Activated naive CD8-positive, alpha-beta T cell (primary cell): Measurements from ENCODE around the gene STT3B.

Experiments used
- H3K27ac Mint-ChIP-seq: one replicate; pipeline ENCODE4 v1.8.0; 2021; ENCODE audit warnings: mixed read lengths
- H3K27me3 Mint-ChIP-seq: one replicate; pipeline ENCODE4 v1.8.0; 2021; ENCODE audit warnings: mixed read lengths
- H3K36me3 Mint-ChIP-seq: one replicate; pipeline ENCODE4 v1.8.0; 2021; ENCODE audit warnings: mixed read lengths
- H3K4me1 Mint-ChIP-seq: one replicate; pipeline ENCODE4 v1.8.0; 2021; ENCODE audit warnings: low read depth, mixed read lengths
- H3K4me3 Mint-ChIP-seq: one replicate; pipeline ENCODE4 v1.8.0; 2021; ENCODE audit warnings: mild to moderate bottlenecking, mixed read lengths
- H3K9me3 Mint-ChIP-seq: one replicate; pipeline ENCODE4 v1.8.0; 2021; ENCODE audit warnings: low read depth, mixed read lengths

STT3B gene

DNA sequence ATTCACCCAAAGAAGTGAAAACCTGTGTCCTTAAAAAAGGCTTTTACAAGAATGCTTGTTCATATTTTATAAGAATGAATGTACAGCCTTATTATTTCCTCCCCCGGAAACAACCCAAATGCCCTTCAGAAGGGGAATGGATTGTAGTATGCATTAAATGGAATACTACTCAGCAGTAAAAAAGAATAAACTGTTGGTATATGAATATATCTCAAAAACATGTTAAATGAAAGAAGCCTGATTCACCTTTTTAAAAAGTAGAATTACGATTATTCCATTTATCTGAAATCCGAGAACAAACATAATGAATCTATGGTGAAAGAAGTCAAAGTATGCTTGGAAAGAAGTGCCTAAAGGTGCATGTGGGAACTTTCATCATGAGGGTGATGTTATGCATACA is 20.5 kb downstream of the STT3B start:
- Mint-ChIP-seq H3K27me3 (no peaks in the 10 kb centered on the region), H3K4me3 (no peak overlapping the region), H3K9me3 (peaks cover 7% of the 10 kb centered on the region), H3K27ac (no peak overlapping the region), H3K4me1 (peaks cover 80% of the 10 kb centered on the region), H3K36me3 (peaks cover 11% of the 10 kb centered on the region)

DNA sequence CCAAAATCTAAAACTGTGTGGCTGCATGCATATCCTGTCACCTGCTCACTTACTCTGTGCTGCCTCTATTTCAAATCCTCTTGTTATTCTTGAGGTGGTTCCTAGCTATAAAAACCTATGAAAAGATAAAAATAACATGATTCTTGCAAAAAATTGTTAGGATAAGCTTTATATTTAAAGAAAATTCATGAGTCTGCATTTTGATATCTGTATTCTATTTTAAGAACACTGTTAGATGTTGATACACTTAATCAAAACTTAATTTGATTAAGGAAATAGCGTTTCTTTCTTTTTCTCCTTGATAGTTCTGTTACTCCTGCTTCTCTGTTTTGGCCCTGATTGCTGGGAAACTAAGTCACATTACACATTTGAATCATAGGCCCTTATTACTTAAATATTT is 22.5 kb downstream of the STT3B start:
- peak overlapping the region; percentile 28 for H3K4me3 Mint-ChIP-seq
- H3K36me3 Mint-ChIP-seq = peaks cover 23% of the 10 kb centered on the region
- H3K27ac Mint-ChIP-seq = peak overlapping the region; percentile 41
- H3K9me3 Mint-ChIP-seq = peaks cover 22% of the 10 kb centered on the region
- no peaks in the 10 kb centered on the region for H3K27me3 Mint-ChIP-seq
- H3K4me1 Mint-ChIP-seq = peaks cover 83% of the 10 kb centered on the region

DNA sequence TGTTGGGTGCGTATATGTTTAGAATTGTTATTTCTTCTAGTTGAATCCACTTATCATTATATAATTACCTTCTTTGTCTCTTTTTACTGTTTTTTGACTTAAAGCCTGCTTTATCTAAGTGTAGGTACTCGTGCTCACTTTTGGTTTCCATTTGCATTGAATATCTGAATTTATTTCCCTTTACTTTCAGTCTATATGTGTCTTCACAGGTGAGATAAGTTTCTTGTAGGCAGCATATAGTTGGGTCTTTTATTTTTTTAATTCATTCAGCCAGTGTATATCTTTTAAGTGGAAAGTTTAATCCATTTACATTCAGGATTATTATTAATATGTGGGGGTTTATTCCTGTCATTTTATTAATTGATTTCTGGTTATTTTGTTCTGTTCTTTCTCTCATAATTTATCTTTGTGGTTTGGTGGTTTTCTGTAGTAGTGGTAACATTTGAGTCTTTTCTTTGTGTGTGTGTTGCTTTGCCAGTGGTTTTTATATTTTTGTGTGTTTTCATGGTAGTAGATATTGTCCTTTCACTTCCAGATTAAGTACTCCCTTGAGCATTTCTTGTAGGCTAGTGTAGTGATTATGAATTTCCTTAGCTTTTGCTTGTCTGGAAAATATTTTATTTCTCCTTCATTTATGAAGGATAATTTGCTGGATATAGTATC is 27.3 kb downstream of the STT3B start:
- Mint-ChIP-seq H3K27me3 (no peaks in the 10 kb centered on the region), H3K4me3 (peak overlapping the region; percentile 38), H3K27ac (peak overlapping the region; percentile 81), H3K9me3 (peaks cover 23% of the 10 kb centered on the region), H3K36me3 (peaks cover 21% of the 10 kb centered on the region), H3K4me1 (peaks cover 84% of the 10 kb centered on the region)

DNA sequence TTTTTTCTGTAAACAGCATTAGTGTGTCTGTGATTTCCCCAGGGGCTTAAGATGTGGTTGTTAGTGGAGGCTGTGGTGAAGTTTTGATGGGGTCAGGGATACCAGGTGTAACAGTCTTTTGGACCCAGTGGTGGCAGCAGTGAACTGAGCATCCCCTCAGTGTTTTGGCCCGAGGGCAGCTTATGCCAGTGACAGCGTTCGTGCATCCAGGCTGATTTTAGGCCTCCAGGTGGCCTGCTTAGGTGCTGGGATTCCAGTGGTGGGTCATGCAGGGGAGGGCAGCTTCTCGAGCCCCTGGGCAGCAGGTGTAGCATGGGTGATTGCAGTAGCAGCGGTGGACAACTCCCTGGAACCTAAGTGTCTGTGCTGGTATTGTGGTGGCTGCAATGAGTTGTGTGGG is 29.2 kb downstream of the STT3B start:
- H3K27ac Mint-ChIP-seq = peak overlapping the region; percentile 55
- peak overlapping the region; percentile 27 for H3K4me3 Mint-ChIP-seq
- peaks cover 85% of the 10 kb centered on the region for H3K4me1 Mint-ChIP-seq
- H3K27me3 Mint-ChIP-seq = no peaks in the 10 kb centered on the region
- H3K9me3 Mint-ChIP-seq = peaks cover 20% of the 10 kb centered on the region
- peaks cover 18% of the 10 kb centered on the region for H3K36me3 Mint-ChIP-seq

DNA sequence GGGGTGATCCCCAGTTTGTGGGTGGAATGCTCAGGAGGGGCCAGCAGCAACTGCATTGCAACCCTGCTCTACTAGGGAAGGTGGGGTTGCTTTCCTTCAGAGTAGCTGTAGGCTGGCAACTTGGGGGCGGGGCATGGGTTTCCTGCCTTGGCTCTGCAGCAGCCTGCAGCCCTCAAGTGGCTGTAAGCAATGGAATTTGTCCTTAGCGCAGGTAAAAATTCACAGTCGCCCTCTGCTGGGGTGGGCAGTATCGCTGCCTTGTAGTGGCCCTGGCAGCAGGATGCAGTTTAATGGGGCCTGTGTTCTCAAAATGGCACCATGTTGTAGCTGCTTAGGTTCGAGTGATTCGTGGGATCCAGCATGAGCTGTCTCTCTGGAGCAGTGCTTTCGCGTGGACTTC is 29.8 kb downstream of the STT3B start:
- Mint-ChIP-seq H3K27me3 (no peaks in the 10 kb centered on the region), H3K9me3 (peaks cover 16% of the 10 kb centered on the region), H3K4me3 (peak overlapping the region; percentile 27), H3K36me3 (peaks cover 15% of the 10 kb centered on the region), H3K4me1 (peaks cover 85% of the 10 kb centered on the region), H3K27ac (no peak overlapping the region)

DNA sequence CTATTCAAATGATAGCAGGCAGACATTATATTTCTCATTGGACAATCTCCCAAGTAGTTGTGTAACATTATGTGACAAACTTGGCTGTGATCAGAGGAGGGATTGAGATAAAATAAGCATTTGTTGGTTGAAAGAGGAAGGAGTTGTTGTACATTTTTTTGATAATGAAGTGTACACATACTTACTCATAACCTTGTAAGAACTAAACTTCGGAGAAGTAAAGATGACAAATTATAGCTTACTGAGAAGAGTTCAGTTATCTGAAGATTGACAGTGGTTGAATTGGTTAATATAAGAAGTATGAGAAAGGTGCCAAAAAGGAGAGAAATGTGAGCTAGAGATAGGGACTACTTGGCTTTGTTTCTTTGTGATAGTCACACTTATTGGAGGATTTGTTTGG is 32.6 kb downstream of the STT3B start:
- Mint-ChIP-seq H3K27me3 (no peaks in the 10 kb centered on the region), H3K4me3 (peak overlapping the region; percentile 15), H3K27ac (peak overlapping the region; percentile 31), H3K4me1 (peaks cover 85% of the 10 kb centered on the region), H3K36me3 (peaks cover 2% of the 10 kb centered on the region), H3K9me3 (peaks cover under 1% of the 10 kb centered on the region)

DNA sequence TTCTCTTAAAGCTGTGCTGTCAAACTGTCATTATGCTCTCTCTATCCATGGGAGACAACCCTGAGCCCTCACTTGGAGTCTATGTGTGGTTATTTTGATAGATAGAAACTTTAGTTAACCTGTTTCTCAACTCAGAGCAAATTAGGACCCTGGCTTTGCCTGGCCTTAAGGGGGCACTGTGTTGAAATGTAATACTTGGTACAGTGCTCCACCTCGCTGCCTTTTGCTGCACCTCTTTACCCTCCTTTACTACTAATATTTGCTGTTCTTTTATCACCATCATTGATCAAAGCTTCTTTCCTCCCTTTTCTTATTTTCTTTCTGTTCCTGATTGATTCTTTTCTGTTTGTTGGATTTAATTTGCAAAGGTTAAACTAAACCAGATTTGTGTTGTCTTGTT is 34.3 kb downstream of the STT3B start:
- Mint-ChIP-seq H3K27ac (peak overlapping the region; percentile 36), H3K4me3 (peak overlapping the region; percentile 50), H3K27me3 (no peaks in the 10 kb centered on the region), H3K36me3 (no peaks in the 10 kb centered on the region), H3K9me3 (no peaks in the 10 kb centered on the region), H3K4me1 (peaks cover 87% of the 10 kb centered on the region)

DNA sequence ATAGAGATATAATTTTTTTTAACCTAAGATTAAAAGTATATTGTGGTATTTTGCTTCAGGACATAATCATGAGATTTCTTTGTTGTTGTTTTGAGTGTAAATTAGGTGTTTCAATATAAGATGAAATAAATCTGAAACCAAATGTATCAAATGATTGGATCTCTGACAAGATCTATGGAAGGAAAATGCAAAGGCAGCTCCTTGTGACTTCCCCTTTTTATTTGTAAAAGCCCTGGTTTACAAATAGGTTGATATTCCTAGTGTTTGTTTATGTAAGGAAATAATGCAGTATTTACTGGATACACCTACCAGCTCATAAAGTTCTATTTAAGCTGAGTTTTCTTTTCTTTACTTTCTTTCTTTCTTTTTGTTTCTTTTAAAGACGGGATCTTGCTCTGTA is 35.9 kb downstream of the STT3B start:
- Mint-ChIP-seq H3K4me3 (no peak overlapping the region), H3K27ac (no peak overlapping the region), H3K36me3 (no peaks in the 10 kb centered on the region)

DNA sequence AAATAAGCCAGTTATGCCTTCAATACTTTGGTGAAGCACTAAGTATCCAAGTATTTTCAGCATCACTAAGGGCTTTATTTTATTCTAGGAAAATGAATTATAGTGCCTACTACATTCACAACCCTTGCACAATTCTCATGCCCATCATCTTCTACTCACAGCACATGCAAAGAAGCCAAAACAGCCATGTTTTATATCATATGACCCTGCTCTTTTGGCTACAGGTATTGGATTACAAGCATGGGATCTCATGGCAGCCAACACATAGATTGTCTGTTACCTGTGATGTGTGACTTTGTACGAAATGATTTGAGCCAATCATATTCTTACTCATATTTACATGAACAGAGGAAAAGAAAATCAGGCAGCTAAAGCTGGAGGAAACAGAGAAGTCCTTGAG is 38.6 kb downstream of the STT3B start:
- Mint-ChIP-seq H3K27me3 (no peaks in the 10 kb centered on the region), H3K9me3 (no peaks in the 10 kb centered on the region), H3K4me3 (no peak overlapping the region), H3K27ac (peak overlapping the region; percentile 29), H3K36me3 (no peaks in the 10 kb centered on the region), H3K4me1 (peaks cover 48% of the 10 kb centered on the region)

More for the DNA sequence above, 35.9 kb downstream of the STT3B start:
- H3K27me3 Mint-ChIP-seq = no peaks in the 10 kb centered on the region
- peaks cover 71% of the 10 kb centered on the region for H3K4me1 Mint-ChIP-seq
- no peaks in the 10 kb centered on the region for H3K9me3 Mint-ChIP-seq

DNA sequence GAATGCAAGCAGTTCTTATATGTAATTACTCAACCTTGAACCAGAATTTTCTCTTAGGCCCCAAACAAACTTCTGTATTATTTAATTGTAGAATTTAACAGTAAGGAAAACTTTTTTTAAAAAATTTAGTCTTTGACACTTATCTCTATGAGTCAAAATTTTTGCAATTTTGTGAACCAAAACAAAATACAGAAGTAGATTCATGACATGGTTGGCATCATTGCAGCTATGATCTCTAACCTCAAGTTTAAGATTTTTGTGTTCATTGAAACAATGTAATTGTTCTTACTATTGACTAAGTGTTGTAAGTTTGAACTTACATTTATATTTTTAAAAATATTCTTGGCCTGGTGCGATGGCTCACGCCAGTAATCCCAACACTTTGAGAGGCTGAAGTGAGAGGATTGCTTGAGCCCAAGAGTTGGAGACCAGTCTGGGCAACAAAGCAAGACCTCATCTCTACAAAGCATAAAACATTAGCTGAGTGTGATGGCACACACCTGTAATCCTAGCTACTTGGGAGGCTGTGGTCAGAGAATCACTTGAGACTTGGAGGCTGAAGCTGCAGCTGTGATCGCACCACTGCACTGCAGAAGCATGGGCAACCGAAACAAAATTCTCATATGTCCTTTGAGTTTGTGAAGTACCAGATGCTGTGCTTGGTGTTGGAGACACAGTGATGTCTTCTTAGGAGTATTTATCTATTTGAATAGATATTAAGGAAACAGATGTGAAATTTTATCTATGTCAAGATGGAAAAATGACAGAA is 39.7 kb downstream of the STT3B start:
- H3K4me3 Mint-ChIP-seq = no peak overlapping the region
- H3K9me3 Mint-ChIP-seq = no peaks in the 10 kb centered on the region
- H3K36me3 Mint-ChIP-seq = no peaks in the 10 kb centered on the region
- no peak overlapping the region for H3K27ac Mint-ChIP-seq
- H3K4me1 Mint-ChIP-seq = peaks cover 37% of the 10 kb centered on the region
- no peaks in the 10 kb centered on the region for H3K27me3 Mint-ChIP-seq

DNA sequence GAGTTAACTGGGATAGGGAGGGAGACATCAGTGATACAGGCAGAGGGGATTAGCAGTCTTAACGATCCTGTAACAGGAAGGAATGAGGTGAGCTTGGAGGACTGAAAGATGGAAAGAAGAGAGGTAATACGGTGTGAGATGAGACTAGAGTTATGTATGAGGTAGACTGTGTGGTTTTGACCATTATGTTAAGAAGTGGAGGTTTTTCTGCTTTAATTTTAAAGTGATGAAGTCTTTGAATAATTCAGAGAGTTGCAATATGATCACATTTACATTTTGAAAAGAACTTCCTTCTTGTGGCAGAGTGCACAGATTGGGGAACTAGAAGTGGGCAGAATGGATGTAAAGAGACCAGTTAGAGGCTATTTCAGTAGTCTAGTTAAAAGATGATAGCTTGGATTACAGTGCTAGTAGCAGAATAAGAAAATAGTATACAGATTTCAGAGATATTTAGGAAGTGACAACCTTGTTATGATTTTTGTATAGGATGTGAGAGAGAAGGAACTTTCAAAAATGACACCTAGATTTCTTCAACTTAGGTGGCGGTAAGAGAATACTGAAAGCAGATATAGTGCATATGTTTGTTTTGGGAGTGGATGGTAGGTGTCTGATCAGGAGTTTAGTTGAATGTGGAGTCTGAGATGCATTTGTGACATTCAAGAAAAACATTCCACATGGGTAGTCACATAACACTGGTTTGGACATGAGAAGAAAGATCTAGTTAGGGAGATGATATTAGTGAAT is 40.5 kb downstream of the STT3B start:
- no peaks in the 10 kb centered on the region for H3K9me3 Mint-ChIP-seq
- peaks cover 32% of the 10 kb centered on the region for H3K4me1 Mint-ChIP-seq
- no peaks in the 10 kb centered on the region for H3K27me3 Mint-ChIP-seq
- no peak overlapping the region for H3K27ac Mint-ChIP-seq
- no peaks in the 10 kb centered on the region for H3K36me3 Mint-ChIP-seq
- H3K4me3 Mint-ChIP-seq = no peak overlapping the region

DNA sequence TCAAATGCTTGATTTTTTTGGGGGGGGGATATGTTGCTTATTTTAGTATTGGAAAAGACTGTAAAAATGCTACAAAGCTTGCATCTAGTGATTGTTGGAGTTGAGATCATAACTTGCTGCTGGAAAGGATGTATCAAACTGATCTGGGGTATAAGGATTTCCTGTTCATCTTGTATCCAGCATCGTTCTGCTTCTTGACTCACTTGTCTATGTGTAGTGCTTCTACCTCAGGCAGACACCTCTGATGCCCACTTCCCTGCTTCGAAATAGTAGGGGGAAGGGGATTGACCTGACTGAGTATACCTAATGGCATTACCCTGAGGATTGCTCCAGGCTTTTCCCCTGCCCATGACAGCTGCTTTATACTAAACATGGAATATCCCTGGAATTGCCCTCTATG is 42.7 kb downstream of the STT3B start:
- Mint-ChIP-seq H3K4me1 (peaks cover 17% of the 10 kb centered on the region), H3K36me3 (peaks cover 2% of the 10 kb centered on the region), H3K4me3 (peak overlapping the region; percentile 8), H3K27me3 (no peaks in the 10 kb centered on the region), H3K9me3 (no peaks in the 10 kb centered on the region), H3K27ac (peak overlapping the region; percentile 58)

DNA sequence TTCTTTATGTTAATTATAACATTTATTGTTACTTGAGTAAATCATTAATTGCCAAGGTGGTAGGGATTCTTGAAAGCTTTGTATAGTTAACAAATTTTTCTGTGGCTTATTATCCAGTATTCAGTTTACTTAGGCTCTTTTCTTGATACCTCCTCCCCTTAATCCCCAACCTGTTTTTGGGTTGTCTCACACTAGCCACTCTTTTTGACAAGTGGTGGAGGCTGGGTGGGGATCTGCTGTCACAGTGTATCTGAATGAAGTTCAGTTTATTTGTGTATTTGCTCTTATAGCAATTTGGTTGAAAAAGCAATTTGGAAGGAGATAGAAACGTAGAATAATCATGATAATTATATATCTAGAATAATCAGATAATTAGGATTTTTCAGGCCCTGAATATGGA is 43.8 kb downstream of the STT3B start:
- Mint-ChIP-seq H3K4me1 (peaks cover 11% of the 10 kb centered on the region), H3K4me3 (no peak overlapping the region), H3K9me3 (no peaks in the 10 kb centered on the region), H3K36me3 (peaks cover 3% of the 10 kb centered on the region), H3K27me3 (no peaks in the 10 kb centered on the region), H3K27ac (no peak overlapping the region)

DNA sequence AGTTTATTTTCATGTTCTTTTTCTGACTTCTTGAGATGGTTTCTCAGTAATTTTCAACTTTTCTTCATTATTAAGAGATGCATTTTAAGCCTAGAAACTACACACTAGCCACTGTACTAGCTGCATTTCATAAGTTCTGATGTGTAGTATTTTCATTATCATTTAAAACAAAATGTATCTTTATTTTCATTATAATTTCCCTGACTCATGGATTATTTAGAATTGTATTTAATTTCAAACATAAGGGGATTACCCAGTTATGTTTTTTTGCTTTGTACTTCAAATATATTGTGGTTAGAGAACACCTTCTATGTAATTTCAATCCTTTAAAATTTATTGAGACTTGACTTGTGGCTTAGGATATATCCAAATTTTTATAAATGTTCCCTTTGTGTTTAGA is 44.5 kb downstream of the STT3B start:
- Mint-ChIP-seq H3K4me1 (peaks cover 15% of the 10 kb centered on the region), H3K9me3 (no peaks in the 10 kb centered on the region), H3K4me3 (peak overlapping the region; percentile 42), H3K27me3 (no peaks in the 10 kb centered on the region), H3K36me3 (peaks cover 8% of the 10 kb centered on the region), H3K27ac (peak overlapping the region; percentile 47)

DNA sequence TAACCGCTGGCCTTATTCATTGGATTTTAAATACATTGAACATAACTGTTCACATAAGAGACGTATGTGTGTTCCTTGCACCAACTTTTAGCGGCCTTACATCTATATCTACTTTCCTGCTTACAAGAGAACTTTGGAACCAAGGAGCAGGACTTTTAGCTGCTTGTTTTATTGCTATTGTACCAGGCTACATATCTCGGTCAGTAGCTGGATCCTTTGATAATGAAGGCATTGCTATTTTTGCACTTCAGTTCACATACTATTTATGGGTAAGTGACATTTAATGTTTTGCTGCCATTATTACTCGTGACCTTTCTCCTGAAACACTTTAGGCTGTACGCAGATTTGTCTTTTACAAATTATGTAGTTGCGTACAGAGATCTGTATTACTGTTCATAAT is 47.1 kb downstream of the STT3B start:
- Mint-ChIP-seq H3K27me3 (no peaks in the 10 kb centered on the region), H3K9me3 (peaks cover 10% of the 10 kb centered on the region), H3K4me3 (no peak overlapping the region), H3K27ac (no peak overlapping the region), H3K4me1 (peaks cover 36% of the 10 kb centered on the region), H3K36me3 (peaks cover 24% of the 10 kb centered on the region)
